ENCODE data around the gene CACNA1B.

The CACNA1B gene

DNA sequence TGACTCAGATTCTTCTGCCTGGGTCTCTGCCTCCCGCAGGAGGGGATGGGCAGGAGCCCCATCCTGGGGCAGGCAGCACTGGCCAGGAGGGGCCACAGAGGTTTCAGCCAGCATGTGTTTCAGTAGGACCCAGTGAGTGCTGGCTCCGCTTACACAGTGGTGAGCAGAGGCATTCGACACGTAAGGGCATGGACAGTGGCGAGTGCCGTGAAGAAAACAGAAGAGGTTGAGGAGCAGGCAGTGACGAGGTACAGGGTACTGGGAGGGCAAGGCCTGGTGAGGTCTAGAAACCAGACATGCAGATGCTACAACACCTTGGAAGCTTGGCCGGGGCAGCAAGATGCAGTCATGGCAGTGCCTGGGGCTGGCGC is 41.5 kb downstream of the CACNA1B start:
- H3K27ac ChIP-seq = no peak overlapping the region
- no peak for TF ChIP-seq ZFX (IDR thresholded peaks at IDR 0.05; ENCODE audit: borderline replicate concordance)
- TF ChIP-seq, protein P1, sequence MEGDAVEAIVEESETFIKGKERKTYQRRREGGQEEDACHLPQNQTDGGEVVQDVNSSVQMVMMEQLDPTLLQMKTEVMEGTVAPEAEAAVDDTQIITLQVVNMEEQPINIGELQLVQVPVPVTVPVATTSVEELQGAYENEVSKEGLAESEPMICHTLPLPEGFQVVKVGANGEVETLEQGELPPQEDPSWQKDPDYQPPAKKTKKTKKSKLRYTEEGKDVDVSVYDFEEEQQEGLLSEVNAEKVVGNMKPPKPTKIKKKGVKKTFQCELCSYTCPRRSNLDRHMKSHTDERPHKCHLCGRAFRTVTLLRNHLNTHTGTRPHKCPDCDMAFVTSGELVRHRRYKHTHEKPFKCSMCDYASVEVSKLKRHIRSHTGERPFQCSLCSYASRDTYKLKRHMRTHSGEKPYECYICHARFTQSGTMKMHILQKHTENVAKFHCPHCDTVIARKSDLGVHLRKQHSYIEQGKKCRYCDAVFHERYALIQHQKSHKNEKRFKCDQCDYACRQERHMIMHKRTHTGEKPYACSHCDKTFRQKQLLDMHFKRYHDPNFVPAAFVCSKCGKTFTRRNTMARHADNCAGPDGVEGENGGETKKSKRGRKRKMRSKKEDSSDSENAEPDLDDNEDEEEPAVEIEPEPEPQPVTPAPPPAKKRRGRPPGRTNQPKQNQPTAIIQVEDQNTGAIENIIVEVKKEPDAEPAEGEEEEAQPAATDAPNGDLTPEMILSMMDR (IDR thresholded peaks at IDR 0.05) = no peak

DNA sequence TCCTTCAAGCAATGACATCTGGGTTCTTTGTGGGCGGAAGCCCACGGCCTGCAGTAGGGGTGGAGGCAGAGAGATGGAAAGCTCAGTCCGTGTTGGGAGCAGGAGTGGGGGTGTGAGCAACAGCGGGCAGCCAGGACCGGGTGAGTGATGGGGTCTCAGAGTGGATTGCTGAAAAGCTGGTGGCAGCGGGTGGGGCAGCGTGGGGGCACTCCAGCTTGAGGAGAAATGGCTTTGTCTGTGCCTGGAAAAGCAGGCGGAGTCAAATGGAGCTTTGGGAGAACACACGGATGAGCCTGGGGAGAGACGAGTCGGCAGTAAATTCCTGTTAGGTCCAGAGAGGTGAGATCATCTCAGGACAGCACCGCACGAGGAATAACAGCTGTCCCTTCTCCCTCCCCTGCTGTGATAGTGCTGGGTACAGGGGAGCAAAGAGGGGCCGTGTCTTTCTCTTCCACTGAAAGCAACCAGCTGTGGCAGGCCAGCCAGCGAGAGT is 42.1 kb downstream of the CACNA1B start:
- no peak overlapping the region for H3K27ac ChIP-seq
- no peak for TF ChIP-seq ZFX (IDR thresholded peaks at IDR 0.05; ENCODE audit: borderline replicate concordance)
- TF ChIP-seq, protein P1 (IDR thresholded peaks at IDR 0.05) = no peak

DNA sequence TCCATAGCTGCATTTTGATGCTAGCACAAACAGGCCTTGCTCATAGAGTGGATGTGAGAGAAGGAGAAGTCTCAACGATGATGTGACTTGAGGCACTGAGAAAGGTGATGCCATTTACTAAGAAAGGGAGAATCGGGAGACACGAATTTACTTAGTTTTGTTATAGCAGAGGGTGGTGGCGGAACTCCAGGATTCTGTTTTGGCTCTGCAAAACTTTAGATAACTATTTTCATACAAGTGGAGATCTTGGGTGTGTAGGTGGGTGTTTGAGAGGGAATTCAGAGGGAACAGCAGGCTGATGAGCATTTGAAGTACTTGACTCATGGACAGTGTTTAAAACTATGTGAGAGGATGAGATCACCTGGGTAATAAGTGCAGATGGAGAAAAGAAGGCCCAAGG is 43.2 kb downstream of the CACNA1B start:
- H3K27ac ChIP-seq = no peak overlapping the region
- TF ChIP-seq, protein P1 (IDR thresholded peaks at IDR 0.05) = no peak

DNA sequence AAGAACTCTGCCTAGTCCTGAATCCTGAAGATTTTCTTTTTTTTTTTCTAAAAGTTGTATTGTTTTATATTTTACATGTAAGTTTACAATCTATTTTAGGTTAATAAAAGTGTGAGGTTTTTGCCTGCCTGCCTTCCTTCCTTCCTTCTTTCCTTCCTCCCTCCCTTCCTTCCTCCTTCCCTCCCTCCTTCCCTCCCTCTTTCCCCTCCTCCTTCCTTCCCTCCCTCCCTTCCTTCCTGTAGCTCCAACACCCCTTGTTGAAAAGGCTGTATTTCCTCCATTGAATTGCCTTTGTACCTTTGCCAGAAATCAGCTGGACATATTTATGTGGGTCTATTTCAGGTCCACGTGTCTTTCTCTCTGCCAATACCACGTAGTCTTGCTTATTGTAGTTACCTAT is 46.6 kb downstream of the CACNA1B start:
- no peak for TF ChIP-seq ZFX (IDR thresholded peaks at IDR 0.05; ENCODE audit: borderline replicate concordance)
- TF ChIP-seq, protein P1 (IDR thresholded peaks at IDR 0.05) = no peak
- no peak overlapping the region for H3K27ac ChIP-seq

DNA sequence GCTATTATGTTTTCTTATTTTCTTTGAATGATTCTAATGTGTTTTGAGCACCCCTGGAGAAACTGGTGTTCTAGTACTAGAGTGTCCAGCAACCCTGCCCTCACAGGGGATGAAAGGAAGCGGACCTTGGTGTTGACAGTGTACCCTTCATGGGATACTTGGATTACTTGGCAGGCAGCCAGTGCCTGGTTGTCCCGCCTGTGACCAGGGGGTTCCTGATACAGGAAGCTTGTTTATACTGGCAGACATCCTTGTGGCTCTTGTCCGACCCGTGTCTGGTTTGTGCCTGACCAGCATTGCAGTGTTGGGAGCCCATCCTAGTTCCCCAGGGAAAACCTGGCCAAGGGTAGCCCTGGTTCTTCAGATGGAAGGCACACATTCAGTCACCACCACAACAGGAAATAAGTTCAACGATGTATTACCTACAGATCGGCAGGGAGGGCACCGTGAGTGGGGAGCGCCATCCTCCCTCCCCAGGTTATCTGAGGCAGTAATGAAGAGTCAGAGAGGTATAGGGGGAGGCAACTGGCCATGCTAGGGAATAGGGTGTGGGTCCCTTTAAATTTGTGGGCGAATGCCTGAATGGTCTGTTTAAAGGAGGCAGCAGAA is 47.3 kb downstream of the CACNA1B start:
- TF ChIP-seq, protein P1 (IDR thresholded peaks at IDR 0.05) = no peak
- TF ChIP-seq ZFX (IDR thresholded peaks at IDR 0.05; ENCODE audit: borderline replicate concordance) = no peak
- no peak overlapping the region for H3K27ac ChIP-seq

DNA sequence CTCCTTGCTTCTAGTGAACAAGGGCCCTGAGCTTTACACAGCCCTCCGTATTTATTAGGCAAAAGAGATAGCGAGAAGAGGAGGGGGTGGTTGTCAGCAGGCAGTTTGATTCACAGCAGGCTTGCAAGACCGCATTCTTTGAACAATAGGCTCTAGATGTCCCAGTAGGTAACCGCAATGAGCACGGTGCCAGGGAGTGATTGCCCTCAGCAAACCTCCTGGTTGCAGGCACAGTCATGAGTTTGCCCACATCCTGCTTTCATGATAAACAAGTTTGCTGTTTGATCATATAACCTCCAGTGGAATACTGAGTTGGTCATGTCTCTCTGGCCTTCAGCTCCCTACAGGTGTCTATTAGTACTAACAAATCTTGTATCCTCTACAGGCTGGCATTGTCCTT is 66.1 kb downstream of the CACNA1B start:
- H3K27ac ChIP-seq = no peak overlapping the region
- TF ChIP-seq ZFX (IDR thresholded peaks at IDR 0.05; ENCODE audit: borderline replicate concordance) = no peak
- TF ChIP-seq, protein P1 (IDR thresholded peaks at IDR 0.05) = no peak

DNA sequence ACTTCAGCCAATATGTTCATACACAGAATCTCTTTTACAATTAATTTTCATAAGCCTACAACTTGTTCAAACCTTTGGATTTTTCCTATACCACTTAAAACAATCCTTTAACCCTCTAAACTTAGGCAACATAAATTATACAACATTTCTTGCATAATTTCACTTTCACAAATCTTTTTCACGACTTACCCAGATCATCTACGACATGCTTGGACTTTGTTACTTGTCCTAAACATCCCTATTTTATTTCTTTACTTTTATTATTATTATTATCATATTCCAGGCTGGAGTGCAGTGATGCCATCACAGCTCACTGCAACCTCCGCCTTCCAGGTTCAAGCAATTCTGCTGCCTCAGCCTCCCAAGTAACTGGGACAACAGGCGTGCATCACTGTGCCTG is 68.0 kb downstream of the CACNA1B start:
- TF ChIP-seq, protein P1 (IDR thresholded peaks at IDR 0.05) = no peak
- TF ChIP-seq ZFX (IDR thresholded peaks at IDR 0.05; ENCODE audit: borderline replicate concordance) = no peak
- H3K27ac ChIP-seq = no peak overlapping the region
